OCI-LY7 (cell line): ENCODE data around the gene TUBAL3.

Experiments
- EZH2phosphoT487 ChIP-seq: fragments of 200-600 bp; sonication (generic); IDR thresholded peaks from 2 replicates; pipeline ENCODE4 v1.6.1; 2018; ENCODE audit warnings: low read depth, borderline replicate concordance, mild to moderate bottlenecking, mixed run types, antibody characterized with exemption, low read length, moderate library complexity, mixed read lengths
- TF ChIP-seq, protein P1 (sequence below): fragments of 200-600 bp; sonication (generic); conservative IDR thresholded peaks from 2 replicates; pipeline ENCODE4 v1.5.1; 2014; ENCODE audit warnings: mild to moderate bottlenecking, antibody characterized with exemption, low read length, moderate library complexity, mixed read lengths

DNA sequence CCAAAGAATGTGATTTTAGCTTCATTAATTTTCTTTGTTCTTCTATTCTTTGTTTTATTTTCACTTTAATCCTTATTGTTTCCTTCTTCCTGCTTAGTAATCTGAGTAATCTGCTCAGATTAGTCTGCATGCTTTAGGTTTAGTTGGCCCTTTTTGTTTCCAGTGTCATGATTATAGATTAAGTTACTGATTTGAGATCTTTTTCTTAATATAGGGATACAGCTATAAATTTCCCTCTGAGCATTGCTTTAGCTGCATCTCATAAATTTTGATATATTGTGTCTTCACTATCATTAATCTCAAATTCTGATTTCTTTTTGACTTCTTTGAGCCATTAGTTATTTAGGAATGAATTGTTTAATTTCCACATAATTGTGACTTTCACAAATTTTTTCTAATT, 14.0 kb upstream of the TUBAL3 start:
- TF ChIP-seq, protein P1, sequence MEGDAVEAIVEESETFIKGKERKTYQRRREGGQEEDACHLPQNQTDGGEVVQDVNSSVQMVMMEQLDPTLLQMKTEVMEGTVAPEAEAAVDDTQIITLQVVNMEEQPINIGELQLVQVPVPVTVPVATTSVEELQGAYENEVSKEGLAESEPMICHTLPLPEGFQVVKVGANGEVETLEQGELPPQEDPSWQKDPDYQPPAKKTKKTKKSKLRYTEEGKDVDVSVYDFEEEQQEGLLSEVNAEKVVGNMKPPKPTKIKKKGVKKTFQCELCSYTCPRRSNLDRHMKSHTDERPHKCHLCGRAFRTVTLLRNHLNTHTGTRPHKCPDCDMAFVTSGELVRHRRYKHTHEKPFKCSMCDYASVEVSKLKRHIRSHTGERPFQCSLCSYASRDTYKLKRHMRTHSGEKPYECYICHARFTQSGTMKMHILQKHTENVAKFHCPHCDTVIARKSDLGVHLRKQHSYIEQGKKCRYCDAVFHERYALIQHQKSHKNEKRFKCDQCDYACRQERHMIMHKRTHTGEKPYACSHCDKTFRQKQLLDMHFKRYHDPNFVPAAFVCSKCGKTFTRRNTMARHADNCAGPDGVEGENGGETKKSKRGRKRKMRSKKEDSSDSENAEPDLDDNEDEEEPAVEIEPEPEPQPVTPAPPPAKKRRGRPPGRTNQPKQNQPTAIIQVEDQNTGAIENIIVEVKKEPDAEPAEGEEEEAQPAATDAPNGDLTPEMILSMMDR: no peak
- no peak for TF ChIP-seq EZH2phosphoT487
